Testis (tissue), 2 donors: ENCODE data around the gene HOXA2.

ENCODE experiments used
- CTCF ChIP-seq, 3 experiments: fragments of 450-650 bp in 2 of 3; fragments of 200-600 bp in 1 of 3; sonication (generic) in 1 of 3; IDR thresholded peaks; one replicate each; pipeline ENCODE4 v1.5.1; 2016 to 2019; ENCODE audit warnings: antibody characterized with exemption in 3 of 3, mild to moderate bottlenecking in 2 of 3, moderate library complexity in 1 of 3
- POLR2A ChIP-seq: fragments of 450-650 bp; IDR thresholded peaks from one replicate; pipeline ENCODE4 v1.6.1; 2017; ENCODE audit warnings: antibody characterized with exemption, mild to moderate bottlenecking, moderate library complexity

DNA sequence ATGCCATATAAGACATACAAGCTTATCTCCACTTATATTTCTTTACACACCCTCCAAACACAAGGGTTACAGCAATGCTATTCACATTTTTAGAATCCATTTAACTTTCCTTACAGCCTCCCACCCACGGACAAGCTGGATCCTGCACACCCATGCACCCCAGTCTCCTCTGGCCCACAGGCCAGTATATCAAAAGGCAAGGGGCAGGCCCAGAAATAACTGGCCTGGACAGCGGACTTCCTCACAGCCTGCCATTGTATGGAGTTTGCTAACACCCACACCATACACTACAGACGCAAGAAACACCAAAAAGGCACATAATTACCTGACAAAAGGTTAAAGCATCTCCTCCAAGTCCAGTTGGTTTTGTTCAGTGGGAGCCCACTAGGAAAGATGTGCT is 16.1 kb upstream of the HOXA2 start:
- TF ChIP-seq CTCF (IDR thresholded peaks at IDR 0.05): no peak
- no peak for TF ChIP-seq POLR2A
